B cell (primary cell): ENCODE results near the gene CDKN1B. TPM values are rescaled to one million over a fixed set of nuclear protein-coding genes. Genes with fewer than 3 reads are reported as not detected.

Experiments
- ATAC-seq: fragments of 200-7000 bp; cut with Tn5 transposase; one replicate; pipeline ENCODE4 v1.10.0; 2021; ENCODE audit warnings: low read depth, mild to moderate bottlenecking, moderate number of reproducible peaks, moderate library complexity
- CTCF ChIA-PET: fragments of 350-600 bp; sonication (Branson Sonifier 250); formaldehyde crosslinking; loops from one replicate; lab custom pipeline; 2021; ENCODE audit warnings: antibody characterized with exemption, inconsistent platforms; lab: Charles Lee
- POLR2A ChIA-PET: fragments of 350-600 bp; sonication (Branson Sonifier 250); formaldehyde crosslinking; loops from one replicate; lab custom pipeline; 2021; ENCODE audit warnings: antibody characterized with exemption; lab: Charles Lee
- DNase-seq: peaks from one replicate; pipeline ENCODE4 v3.0.0; 2013
- H2AFZ ChIP-seq: 2 replicates; pipeline ENCODE4 v1.6.1; 2012; ENCODE audit warnings: mild to moderate bottlenecking, low read depth, low read length; ENCODE audit not compliant: insufficient read depth, poor library complexity, severe bottlenecking
- H3K27ac ChIP-seq, 2 donors: 1 replicate in 1 of 2; 2 replicates in 1 of 2; pipeline ENCODE4 v1.5.1; 2012 to 2013; ENCODE audit warnings: low read length in 2 of 2, mild to moderate bottlenecking in 2 of 2, moderate library complexity in 1 of 2
- H3K27me3 ChIP-seq, 4 experiments: fragments of 200-600 bp in 1 of 4; sonication (generic) in 1 of 4; replicated peaks in 1 of 4; 1 replicate in 2 of 4; 2 replicates in 2 of 4; pipeline versions ENCODE4 v1.6.1 to v1.7.0; 2013 to 2016; ENCODE audit warnings: low read length in 3 of 4, mild to moderate bottlenecking in 2 of 4, mixed read lengths in 1 of 4, moderate library complexity in 1 of 4; ENCODE audit not compliant: insufficient read depth in 4 of 4, control insufficient read depth in 3 of 4; ENCODE audit errors: control extremely low read depth in 1 of 4
- H3K36me3 ChIP-seq, 2 experiments: replicated peaks in 1 of 2; 1 replicate in 1 of 2; 2 replicates in 1 of 2; pipeline versions ENCODE4 v1.6.1 to v1.7.1; 2013; ENCODE audit warnings: low read length in 1 of 2; ENCODE audit not compliant: insufficient read depth in 2 of 2, control insufficient read depth in 1 of 2; ENCODE audit errors: control extremely low read depth in 1 of 2, extremely low read depth in 1 of 2
- H3K4me1 ChIP-seq, 2 donors: fragments of 200-600 bp in 1 of 2; sonication (generic) in 1 of 2; 1 replicate in 1 of 2; 2 replicates in 1 of 2; pipeline versions ENCODE4 v1.5.1 to v1.6.1; 2013 to 2017; ENCODE audit warnings: low read length in 2 of 2; ENCODE audit not compliant: control insufficient read depth in 2 of 2, insufficient read depth in 2 of 2
- H3K4me2 ChIP-seq: replicated peaks from 2 replicates; pipeline ENCODE3; 2012; ENCODE audit warnings: mild to moderate bottlenecking, low read depth, low read length; ENCODE audit not compliant: poor library complexity, severe bottlenecking
- H3K4me3 ChIP-seq, 5 experiments: fragments of 200-600 bp in 1 of 5; sonication (generic) in 1 of 5; 1 replicate in 3 of 5; 2 replicates in 2 of 5; pipeline versions ENCODE4 v1.5.1 to v1.7.0; 2011 to 2016; ENCODE audit warnings: low read length in 4 of 5, mild to moderate bottlenecking in 4 of 5, low read depth in 2 of 5, control low read depth in 1 of 5, moderate library complexity in 1 of 5; ENCODE audit not compliant: insufficient read depth in 1 of 5; ENCODE audit errors: control extremely low read depth in 1 of 5, extremely low read depth in 1 of 5
- H3K79me2 ChIP-seq: fragments of 200-600 bp; sonication (generic); one replicate; pipeline ENCODE4 v1.6.0; 2016; ENCODE audit warnings: low read length; ENCODE audit not compliant: control insufficient read depth, insufficient read depth
- H3K9ac ChIP-seq: fragments of 200-600 bp; sonication (generic); 2 replicates; pipeline ENCODE4 v1.6.1; 2017; ENCODE audit warnings: mild to moderate bottlenecking, low read length, moderate library complexity
- H3K9me3 ChIP-seq, 3 donors: one replicate each; pipeline versions ENCODE4 v1.6.1 to v1.7.1; 2013; ENCODE audit warnings: low read length in 2 of 3; ENCODE audit not compliant: control insufficient read depth in 2 of 3, insufficient read depth in 1 of 3; ENCODE audit errors: control extremely low read depth in 1 of 3
- H4K20me1 ChIP-seq: 2 replicates; pipeline ENCODE4 v1.6.0; 2012; ENCODE audit warnings: mild to moderate bottlenecking, low read length; ENCODE audit not compliant: insufficient read depth, control insufficient read depth, poor library complexity, severe bottlenecking
- H3K27ac Mint-ChIP-seq: one replicate; pipeline ENCODE4 v1.8.0; 2021; ENCODE audit warnings: mixed read lengths
- H3K27me3 Mint-ChIP-seq: one replicate; pipeline ENCODE4 v1.8.0; 2021; ENCODE audit warnings: mixed read lengths
- H3K4me1 Mint-ChIP-seq: one replicate; pipeline ENCODE4 v1.8.0; 2021; ENCODE audit warnings: mixed read lengths
- H3K4me3 Mint-ChIP-seq: one replicate; pipeline ENCODE4 v1.8.0; 2021; ENCODE audit warnings: mixed read lengths
- H3K9me3 Mint-ChIP-seq: one replicate; pipeline ENCODE4 v1.8.0; 2022; ENCODE audit warnings: mixed read lengths; ENCODE audit not compliant: insufficient read depth
- EZH2 ChIP-seq: IDR thresholded peaks from 2 replicates; pipeline ENCODE4 v1.6.1; 2012; ENCODE audit warnings: borderline replicate concordance, low read depth, mild to moderate bottlenecking, moderate library complexity, low read length; ENCODE audit not compliant: insufficient read depth, poor library complexity, severe bottlenecking
- WGBS: methylation state at CpG from one replicate; pipeline ENCODE4 v1.1.5; 2013; ENCODE audit warnings: missing lambda C conversion rate; ENCODE audit not compliant: insufficient coverage; 5-methylcytosine and 5-hydroxymethylcytosine counted together
- intact Hi-C: fragments of 100-400 bp; cut with micrococcal nuclease; formaldehyde crosslinking; loops from one replicate; pipeline ENCODE4 v1.10.0; 2022
- polyA plus RNA-seq: library from polyadenylated mRNA; depleted of rRNA; stranded (reverse); fragments of >200 nt; gene quantifications from 2 replicates; pipeline ENCODE4 v1.2.3, GENCODE V29; 2012
- total RNA-seq, 2 donors: library from RNA; stranded (reverse); fragments of 120-200 nt in 1 of 2; gene quantifications; 1 replicate in 1 of 2; 2 replicates in 1 of 2; pipeline versions ENCODE4 v1.2.3 to v1.2.4, GENCODE V29; 2013 to 2022
- TF ChIP-seq, protein P1 (sequence below): fragments of 200-600 bp; IDR thresholded peaks from one replicate; pipeline ENCODE4 v1.8.0; 2022; ENCODE audit warnings: antibody characterized with exemption, mild to moderate bottlenecking

CDKN1B gene
- total and polyA plus RNA-seq, 2 donors (not counting 1 experiment from before 2014, with no cell fraction given), result 77.4 to 149 TPM

DNA sequence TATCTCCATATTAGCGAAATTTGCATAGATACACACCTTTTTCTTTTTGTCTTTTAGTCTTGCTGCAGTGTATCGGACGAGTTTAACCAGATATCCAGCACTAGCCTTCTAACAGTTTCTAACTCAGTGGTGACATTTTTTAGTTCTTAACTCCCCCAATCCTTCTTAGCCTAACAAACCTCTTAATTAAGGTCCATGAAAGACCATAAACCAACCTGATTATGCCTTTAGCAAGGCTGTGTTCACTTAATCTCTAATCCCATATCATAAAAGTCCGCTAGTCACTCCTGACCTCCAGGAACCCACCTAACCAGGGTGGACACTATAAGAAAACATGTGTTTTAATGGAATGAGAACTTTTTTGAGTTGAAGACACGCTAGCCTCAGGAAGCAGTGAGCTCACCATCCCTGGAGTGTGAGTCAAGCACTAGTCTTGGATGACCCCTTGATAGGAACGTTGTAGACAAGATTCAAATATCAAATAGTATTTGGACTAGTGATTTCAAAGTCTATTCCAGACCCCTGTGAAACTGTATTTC lies 9.5 kb downstream of the CDKN1B start:
- peaks cover 35% of the 10 kb centered on the region for H3K4me1 Mint-ChIP-seq
- no peaks in the 10 kb centered on the region for H3K27me3 ChIP-seq
- TF ChIP-seq, protein P1, sequence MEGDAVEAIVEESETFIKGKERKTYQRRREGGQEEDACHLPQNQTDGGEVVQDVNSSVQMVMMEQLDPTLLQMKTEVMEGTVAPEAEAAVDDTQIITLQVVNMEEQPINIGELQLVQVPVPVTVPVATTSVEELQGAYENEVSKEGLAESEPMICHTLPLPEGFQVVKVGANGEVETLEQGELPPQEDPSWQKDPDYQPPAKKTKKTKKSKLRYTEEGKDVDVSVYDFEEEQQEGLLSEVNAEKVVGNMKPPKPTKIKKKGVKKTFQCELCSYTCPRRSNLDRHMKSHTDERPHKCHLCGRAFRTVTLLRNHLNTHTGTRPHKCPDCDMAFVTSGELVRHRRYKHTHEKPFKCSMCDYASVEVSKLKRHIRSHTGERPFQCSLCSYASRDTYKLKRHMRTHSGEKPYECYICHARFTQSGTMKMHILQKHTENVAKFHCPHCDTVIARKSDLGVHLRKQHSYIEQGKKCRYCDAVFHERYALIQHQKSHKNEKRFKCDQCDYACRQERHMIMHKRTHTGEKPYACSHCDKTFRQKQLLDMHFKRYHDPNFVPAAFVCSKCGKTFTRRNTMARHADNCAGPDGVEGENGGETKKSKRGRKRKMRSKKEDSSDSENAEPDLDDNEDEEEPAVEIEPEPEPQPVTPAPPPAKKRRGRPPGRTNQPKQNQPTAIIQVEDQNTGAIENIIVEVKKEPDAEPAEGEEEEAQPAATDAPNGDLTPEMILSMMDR, result no peak
- no peak for TF ChIP-seq EZH2
- H3K27me3 Mint-ChIP-seq, result no peaks in the 10 kb centered on the region
- ATAC-seq (no peak), DNase-seq (no peak)
- H3K9ac ChIP-seq, result peak overlapping the region; percentile 71
- peak overlapping the region; percentile 53 for H2AFZ ChIP-seq
- ChIA-PET POLR2A (interaction anchor here (0.6 to 6.0 kb wide), 3 partner anchors 9 to 111 kb away, joined by 3 to 57 read pairs (median 3); no protein-coding TSS in a partner anchor), CTCF (interaction anchor here (0.7 to 3.6 kb wide), 4 partner anchors 10 to 370 kb away, joined by 3 to 51 read pairs (median 3); partner anchors contain the start of gene BORCS5)
- H3K4me1 ChIP-seq, result peaks cover 11 to 14% of the 10 kb centered on the region in 2 donors
- peaks cover 4% of the 10 kb centered on the region for H4K20me1 ChIP-seq
- peak overlapping the region; percentile 86 for H3K27ac Mint-ChIP-seq
- peak overlapping the region; percentile 74 to 95 (median 78) for H3K4me3 ChIP-seq
- peaks cover 0 to 12% of the 10 kb centered on the region in 2 experiments for H3K36me3 ChIP-seq
- peak overlapping the region; percentile 94 for H3K4me2 ChIP-seq
- peak overlapping the region; percentile 94 to 97 for H3K27ac ChIP-seq
- intact Hi-C loops, result loop anchor here (2.0 kb wide), 1 partner anchor 60 kb away; no protein-coding TSS in a partner anchor
- 0% methylated on average over 2 of the region's 6 CpGs for WGBS
- H3K4me3 Mint-ChIP-seq, result peak overlapping the region; percentile 87
- H3K79me2 ChIP-seq, result peaks cover 38% of the 10 kb centered on the region
- no peaks in the 10 kb centered on the region for H3K9me3 ChIP-seq
- no peaks in the 10 kb centered on the region for H3K9me3 Mint-ChIP-seq

- DNase-seq, result no peak
- no peak overlapping the region for H3K4me2 ChIP-seq
- H3K9me3 ChIP-seq, result no peaks in the 10 kb centered on the region
- Mint-ChIP-seq H3K27me3 (no peaks in the 10 kb centered on the region), H3K4me1 (peaks cover 20% of the 10 kb centered on the region), H3K27ac (no peak overlapping the region), H3K9me3 (no peaks in the 10 kb centered on the region), H3K4me3 (no peak overlapping the region)
- POLR2A ChIA-PET, result no interaction called here
- H3K36me3 ChIP-seq, result peaks cover 0 to 13% of the 10 kb centered on the region in 2 experiments
- no peak overlapping the region for H3K4me3 ChIP-seq
- H3K27me3 ChIP-seq, result no peaks in the 10 kb centered on the region
- H3K27ac ChIP-seq, result no peak overlapping the region
- H3K4me1 ChIP-seq, result peaks cover 6 to 16% of the 10 kb centered on the region in 2 donors
- no peak for ATAC-seq
- H3K9ac ChIP-seq, result no peak overlapping the region
- H3K79me2 ChIP-seq, result peaks cover 35% of the 10 kb centered on the region
- no peak overlapping the region for H2AFZ ChIP-seq
- intact Hi-C loops, result no loop called here
- CTCF ChIA-PET, result interaction anchor here (1.3 kb wide), 2 partner anchors 17 to 354 kb away, joined by 4 to 6 read pairs; no protein-coding TSS in a partner anchor
- peaks cover 5% of the 10 kb centered on the region for H4K20me1 ChIP-seq
- TF ChIP-seq, protein P1, result no peak
- TF ChIP-seq EZH2, result no peak
These were observed 14.0 kb downstream of the CDKN1B start for GRCh38 chr12:12731178-12731577.
